GM11168 (cell line): Measurements from ENCODE around the gene DGKD.

Experiments used
- in situ Hi-C: fragments of 300-500 bp; cut with MboI; formaldehyde crosslinking; loops from one replicate; pipeline ENCODE4 v1.12.0; 2022; ENCODE audit warnings: low sequenced_read_pairs; ENCODE audit not compliant: unreplicated experiment

The DGKD gene

GRCh38 chr2:233438573-233439147, 84.4 kb downstream of the DGKD start:
- in situ Hi-C loops = no loop called here

GRCh38 chr2:233439191-233439590, 84.9 kb downstream of the DGKD start:
- in situ Hi-C loops = no loop called here

- in situ Hi-C loops = no loop called here
Measured at GRCh38 chr2:233440314-233440713, 86.0 kb downstream of the DGKD start.

- in situ Hi-C loops = no loop called here
Measured at GRCh38 chr2:233440714-233441113, 86.4 kb downstream of the DGKD start.

- in situ Hi-C loops = no loop called here
Measured at GRCh38 chr2:233441161-233442027, 87.1 kb downstream of the DGKD start.

- in situ Hi-C loops = no loop called here
Measured at GRCh38 chr2:233442028-233442310, 87.7 kb downstream of the DGKD start.

- in situ Hi-C loops = no loop called here
Measured at GRCh38 chr2:233443511-233444183, 89.4 kb downstream of the DGKD start.

- in situ Hi-C loops = no loop called here
Measured at GRCh38 chr2:233444501-233444900, 90.2 kb downstream of the DGKD start.

GRCh38 chr2:233445152-233445830, 91.0 kb downstream of the DGKD start:
- in situ Hi-C loops = no loop called here

GRCh38 chr2:233446121-233446520, 91.8 kb downstream of the DGKD start:
- in situ Hi-C loops = no loop called here

- in situ Hi-C loops = no loop called here
Measured at GRCh38 chr2:233446606-233447305, 92.5 kb downstream of the DGKD start.

- in situ Hi-C loops = no loop called here
Measured at GRCh38 chr2:233447506-233448219, 93.4 kb downstream of the DGKD start.

GRCh38 chr2:233448220-233448559, 93.9 kb downstream of the DGKD start:
- in situ Hi-C loops = no loop called here

GRCh38 chr2:233448575-233448974, 94.3 kb downstream of the DGKD start:
- in situ Hi-C loops = no loop called here

- in situ Hi-C loops = no loop called here
Measured at GRCh38 chr2:233449081-233449901, 95.0 kb downstream of the DGKD start.

- in situ Hi-C loops = no loop called here
Measured at GRCh38 chr2:233449921-233450863, 95.9 kb downstream of the DGKD start.

- in situ Hi-C loops = no loop called here
Measured at GRCh38 chr2:233450864-233451575, 96.7 kb downstream of the DGKD start.
